K562 (cell line): ENCODE data around the gene NEDD4L. TPM values are rescaled to one million over a fixed set of nuclear protein-coding genes. Genes with fewer than 3 reads are reported as not detected.

Source experiments
- FOXO4 ChIP-seq: fragments of 450-650 bp; formaldehyde crosslinking; IDR thresholded peaks from 2 replicates; pipeline ENCODE4 v1.4.0; 2020; ENCODE audit warnings: mild to moderate bottlenecking, moderate library complexity
- MAZ ChIP-seq, 2 experiments: fragments of 450-650 bp in 1 of 2; sonication (generic) in 1 of 2; formaldehyde crosslinking; IDR thresholded peaks in 1 of 2; conservative IDR thresholded peaks in 1 of 2; 2 replicates each; pipeline versions ENCODE4 v1.4.0 to v1.5.0; 2020; ENCODE audit warnings: mild to moderate bottlenecking in 1 of 2, missing genetic modification reagents in 1 of 2
- MGA ChIP-seq: fragments of 450-650 bp; IDR thresholded peaks from 2 replicates; pipeline ENCODE4 v1.6.1; 2016; ENCODE audit warnings: mild to moderate bottlenecking, moderate library complexity
- NCOA4 ChIP-seq: fragments of 450-650 bp; IDR thresholded peaks from 2 replicates; pipeline ENCODE4 v1.6.1; 2018; ENCODE audit warnings: mild to moderate bottlenecking; ENCODE audit not compliant: partially characterized antibody
- polyA plus RNA-seq, 8 experiments: library from polyadenylated mRNA; depleted of rRNA in 4 of 8; stranded (reverse) in 5 of 8; unstranded in 3 of 8; fragments of >200 nt; fragmentation: Nextera tagmentation in 2 of 8; fragmentation: Illumina TruSeq in 1 of 8; extraction: Ambion mirVana in 2 of 8; extraction: Trizol in 1 of 8; gene quantifications; 2 replicates each; pipeline versions ENCODE4 v1.2.1 to v1.2.3, GENCODE V29; 2011 to 2014; ENCODE audit warnings: inconsistent platforms in 1 of 8, missing spikeins in 1 of 8
- total RNA-seq, 7 experiments: library from RNA; depleted of rRNA in 6 of 7; stranded (reverse); fragments of >200 nt in 6 of 7; fragmentation: Illumina TruSeq in 2 of 7; extraction: Trizol in 2 of 7; gene quantifications; 2 replicates each; pipeline versions ENCODE4 v1.2.1 to v1.2.3, GENCODE V29; 2011 to 2021; ENCODE audit warnings: low replicate concordance in 1 of 7

The NEDD4L gene
- total and polyA plus RNA-seq, 9 of the 15 experiments (the other 6 are each of a cell fraction or from before 2014, with no cell fraction given), result 8.1 to 33.4 (median 19.9) TPM

- TF ChIP-seq MGA (no peak), FOXO4 (CRISPR knock-in tag) (no peak), MAZ (CRISPR knock-in tag; conservative IDR thresholded peaks at IDR 0.05 in 1 of 2, IDR thresholded peaks at IDR 0.05 in 1 of 2) (no peak), NCOA4 (no peak)
These were observed 74.5 kb downstream of the NEDD4L start (continued) for GRCh38 chr18:58118536-58118935.
